Raji (cell line): Measurements from ENCODE around the gene RNF183.

Experiments used
- POLR2A ChIP-seq: IDR thresholded peaks from 2 replicates; pipeline ENCODE4 v1.6.1; 2011; ENCODE audit warnings: low read depth, low read length, control low read depth; ENCODE audit not compliant: insufficient read depth

Gene RNF183

GRCh38 chr9:113261917-113262671, 41.1 kb downstream of the RNF183 start:
- TF ChIP-seq POLR2A: no peak

GRCh38 chr9:113258282-113258681, 44.9 kb downstream of the RNF183 start:
- no peak for TF ChIP-seq POLR2A

- no peak for TF ChIP-seq POLR2A
Measured at GRCh38 chr9:113257863-113258262, 45.3 kb downstream of the RNF183 start.

GRCh38 chr9:113255438-113255837, 47.7 kb downstream of the RNF183 start:
- TF ChIP-seq POLR2A: no peak

- TF ChIP-seq POLR2A: no peak
Measured at GRCh38 chr9:113254991-113255390, 48.2 kb downstream of the RNF183 start.

GRCh38 chr9:113250807-113251206, 52.4 kb downstream of the RNF183 start:
- TF ChIP-seq POLR2A: no peak

GRCh38 chr9:113247640-113248039, 55.5 kb downstream of the RNF183 start:
- TF ChIP-seq POLR2A: no peak
